ENCODE results near the gene TENT5C.
A peak's percentile ranks its signal among the peaks of the same experiment; 100 is the strongest.
"Not testable (repeated sequence)": the region's sequence is repeated elsewhere in the genome, so short reads cannot be mapped to it uniquely, and the experiment has no call there.

Gene TENT5C

GRCh38 chr1:117605774-117606648 is at the start of gene TENT5C:
Gene TENT5C, plus strand, starts transcription at chr1:117606048. Its CDS starts 16,821 bp downstream, at chr1:117622869.
- H3K4me3 ChIP-seq (ENCODE audit: low read depth, low read length), result peak within 1 kb of the TSS; percentile 90
- TF ChIP-seq, protein P1, sequence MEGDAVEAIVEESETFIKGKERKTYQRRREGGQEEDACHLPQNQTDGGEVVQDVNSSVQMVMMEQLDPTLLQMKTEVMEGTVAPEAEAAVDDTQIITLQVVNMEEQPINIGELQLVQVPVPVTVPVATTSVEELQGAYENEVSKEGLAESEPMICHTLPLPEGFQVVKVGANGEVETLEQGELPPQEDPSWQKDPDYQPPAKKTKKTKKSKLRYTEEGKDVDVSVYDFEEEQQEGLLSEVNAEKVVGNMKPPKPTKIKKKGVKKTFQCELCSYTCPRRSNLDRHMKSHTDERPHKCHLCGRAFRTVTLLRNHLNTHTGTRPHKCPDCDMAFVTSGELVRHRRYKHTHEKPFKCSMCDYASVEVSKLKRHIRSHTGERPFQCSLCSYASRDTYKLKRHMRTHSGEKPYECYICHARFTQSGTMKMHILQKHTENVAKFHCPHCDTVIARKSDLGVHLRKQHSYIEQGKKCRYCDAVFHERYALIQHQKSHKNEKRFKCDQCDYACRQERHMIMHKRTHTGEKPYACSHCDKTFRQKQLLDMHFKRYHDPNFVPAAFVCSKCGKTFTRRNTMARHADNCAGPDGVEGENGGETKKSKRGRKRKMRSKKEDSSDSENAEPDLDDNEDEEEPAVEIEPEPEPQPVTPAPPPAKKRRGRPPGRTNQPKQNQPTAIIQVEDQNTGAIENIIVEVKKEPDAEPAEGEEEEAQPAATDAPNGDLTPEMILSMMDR (IDR thresholded peaks at IDR 0.05; ENCODE audit: low read depth, low read length), result no peak

DNA sequence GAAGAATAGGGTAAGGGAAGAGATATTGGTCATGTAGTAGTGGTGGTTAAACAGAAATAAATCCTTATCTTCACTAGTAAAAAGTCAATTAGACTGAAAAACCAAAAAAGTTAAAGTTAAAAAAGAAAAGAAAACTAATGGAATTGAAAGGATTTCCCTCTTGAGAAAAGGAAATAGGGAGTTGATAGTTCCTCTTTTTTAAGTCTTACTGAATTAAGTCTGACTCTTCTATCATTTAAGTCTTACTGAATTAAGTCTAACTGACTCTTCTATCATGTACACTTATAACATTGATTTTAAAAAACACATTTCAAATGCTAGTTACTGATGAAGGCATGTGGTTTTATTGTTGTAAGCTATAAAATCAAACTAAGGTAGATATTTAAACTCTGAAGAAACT is 49.5 kb upstream of the TENT5C start:
- TF ChIP-seq, protein P1 (IDR thresholded peaks at IDR 0.05; ENCODE audit: low read depth, low read length), result no peak
- no peak overlapping the region for H3K4me3 ChIP-seq (ENCODE audit: low read depth, low read length)

DNA sequence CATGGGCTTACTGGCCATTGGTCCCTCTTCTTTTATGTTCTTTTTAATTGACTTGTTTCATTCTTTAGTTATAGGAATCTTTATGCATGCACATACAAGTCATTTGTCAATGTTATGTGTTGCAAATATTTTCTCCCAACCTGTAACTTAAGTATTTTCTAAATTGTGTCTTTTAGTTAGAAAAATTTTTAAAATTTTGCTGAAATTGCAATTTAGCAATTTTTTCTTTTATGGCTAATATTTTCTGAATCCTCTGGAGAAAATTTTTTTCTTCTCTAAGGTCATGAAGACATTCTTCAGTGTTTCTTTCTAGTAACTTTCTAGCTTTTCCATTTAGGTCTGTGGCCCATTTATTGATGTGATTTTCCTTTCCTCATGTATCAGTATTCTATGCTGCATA is 48.9 kb upstream of the TENT5C start:
- TF ChIP-seq, protein P1 (IDR thresholded peaks at IDR 0.05; ENCODE audit: low read depth, low read length), result no peak
- H3K4me3 ChIP-seq (ENCODE audit: low read depth, low read length), result no peak overlapping the region

- not testable (repeated sequence) for H3K4me3 ChIP-seq (ENCODE audit: low read depth, low read length)
Observed at GRCh38 chr1:117558451-117558850, 47.4 kb upstream of the TENT5C start.

DNA sequence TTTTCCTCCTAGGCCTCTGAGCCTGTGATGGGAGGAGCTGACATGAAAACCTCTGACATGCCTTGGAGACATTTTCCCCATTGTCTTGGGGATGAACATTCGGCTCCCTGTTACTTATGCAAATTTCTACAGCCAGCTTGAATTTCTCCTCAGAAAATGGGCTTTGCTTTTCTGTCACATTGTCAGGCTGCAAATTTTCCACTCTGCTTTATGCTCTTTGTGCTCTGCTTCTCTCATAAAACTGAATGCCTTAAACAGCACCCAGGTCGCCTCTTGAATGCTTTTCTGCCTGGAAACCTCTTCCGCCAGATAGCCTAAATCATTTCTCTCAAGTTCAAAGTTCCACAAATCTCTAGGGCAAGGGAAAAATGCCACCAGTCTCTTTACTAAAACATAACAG is 46.7 kb upstream of the TENT5C start:
- H3K4me3 ChIP-seq (ENCODE audit: low read depth, low read length), result no peak overlapping the region
- TF ChIP-seq, protein P1 (IDR thresholded peaks at IDR 0.05; ENCODE audit: low read depth, low read length), result no peak

GRCh38 chr1:117559985-117560384 is 45.9 kb upstream of the TENT5C start:
- H3K4me3 ChIP-seq (ENCODE audit: low read depth, low read length), result no peak overlapping the region
- TF ChIP-seq, protein P1 (IDR thresholded peaks at IDR 0.05; ENCODE audit: low read depth, low read length), result no peak

- no peak overlapping the region for H3K4me3 ChIP-seq (ENCODE audit: low read depth, low read length)
- TF ChIP-seq, protein P1 (IDR thresholded peaks at IDR 0.05; ENCODE audit: low read depth, low read length), result no peak
Observed at GRCh38 chr1:117561071-117561470, 44.8 kb upstream of the TENT5C start.
